Panc1 (cell line): ENCODE results near the gene PRKD3.

Source experiments
- TCF7L2 ChIP-seq: IDR thresholded peaks from 2 replicates; pipeline ENCODE4 v1.6.1; 2011; ENCODE audit warnings: mild to moderate bottlenecking, low read depth, low read length, inconsistent platforms
- TF ChIP-seq, protein P1 (sequence below): fragments of 450-650 bp; IDR thresholded peaks from 2 replicates; pipeline ENCODE4 v1.5.1; 2017; ENCODE audit warnings: mild to moderate bottlenecking

DNA sequence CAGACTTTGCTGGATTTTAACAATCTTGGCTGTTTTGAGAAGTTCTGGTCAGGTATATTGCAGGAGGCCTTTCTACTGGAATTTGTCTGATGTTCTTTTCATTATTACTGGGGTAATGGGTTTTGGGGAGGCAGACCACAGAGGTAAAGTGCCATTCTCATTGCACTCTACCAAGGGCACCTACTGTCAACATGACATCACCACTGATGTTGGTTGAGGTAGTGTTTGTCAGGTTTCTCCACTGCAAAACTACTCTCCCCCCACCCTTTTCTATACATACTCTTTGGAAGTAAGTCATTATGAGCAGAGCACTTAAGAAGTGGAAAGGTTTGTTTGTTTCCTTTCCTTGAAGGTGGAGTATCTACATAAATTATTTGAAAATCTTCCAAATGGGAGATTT, 27.0 kb downstream of the PRKD3 start:
- TF ChIP-seq, protein P1, sequence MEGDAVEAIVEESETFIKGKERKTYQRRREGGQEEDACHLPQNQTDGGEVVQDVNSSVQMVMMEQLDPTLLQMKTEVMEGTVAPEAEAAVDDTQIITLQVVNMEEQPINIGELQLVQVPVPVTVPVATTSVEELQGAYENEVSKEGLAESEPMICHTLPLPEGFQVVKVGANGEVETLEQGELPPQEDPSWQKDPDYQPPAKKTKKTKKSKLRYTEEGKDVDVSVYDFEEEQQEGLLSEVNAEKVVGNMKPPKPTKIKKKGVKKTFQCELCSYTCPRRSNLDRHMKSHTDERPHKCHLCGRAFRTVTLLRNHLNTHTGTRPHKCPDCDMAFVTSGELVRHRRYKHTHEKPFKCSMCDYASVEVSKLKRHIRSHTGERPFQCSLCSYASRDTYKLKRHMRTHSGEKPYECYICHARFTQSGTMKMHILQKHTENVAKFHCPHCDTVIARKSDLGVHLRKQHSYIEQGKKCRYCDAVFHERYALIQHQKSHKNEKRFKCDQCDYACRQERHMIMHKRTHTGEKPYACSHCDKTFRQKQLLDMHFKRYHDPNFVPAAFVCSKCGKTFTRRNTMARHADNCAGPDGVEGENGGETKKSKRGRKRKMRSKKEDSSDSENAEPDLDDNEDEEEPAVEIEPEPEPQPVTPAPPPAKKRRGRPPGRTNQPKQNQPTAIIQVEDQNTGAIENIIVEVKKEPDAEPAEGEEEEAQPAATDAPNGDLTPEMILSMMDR, result no peak
- no peak for TF ChIP-seq TCF7L2
